ENCODE data around the gene RNF113B.

GRCh38 chr13:98214008-98214643 lies 37.1 kb upstream of the RNF113B start:
- TF ChIP-seq CTCF (IDR thresholded peaks at IDR 0.05; ENCODE audit: poor library complexity) (no peak), EZH2 (IDR thresholded peaks at IDR 0.05; ENCODE audit: borderline replicate concordance) (no peak), EZH2phosphoT487 (IDR thresholded peaks at IDR 0.05; ENCODE audit: low read depth, severe bottlenecking, unreplicated experiment) (no peak)
